Measurements from ENCODE around the gene CACNA1C. TPM values are rescaled to one million over a fixed set of nuclear protein-coding genes. Genes with fewer than 3 reads are reported as not detected.

Gene CACNA1C
- total RNA-seq, 2 experiments from 2014 or later = 0.05 to 0.08 TPM

DNA sequence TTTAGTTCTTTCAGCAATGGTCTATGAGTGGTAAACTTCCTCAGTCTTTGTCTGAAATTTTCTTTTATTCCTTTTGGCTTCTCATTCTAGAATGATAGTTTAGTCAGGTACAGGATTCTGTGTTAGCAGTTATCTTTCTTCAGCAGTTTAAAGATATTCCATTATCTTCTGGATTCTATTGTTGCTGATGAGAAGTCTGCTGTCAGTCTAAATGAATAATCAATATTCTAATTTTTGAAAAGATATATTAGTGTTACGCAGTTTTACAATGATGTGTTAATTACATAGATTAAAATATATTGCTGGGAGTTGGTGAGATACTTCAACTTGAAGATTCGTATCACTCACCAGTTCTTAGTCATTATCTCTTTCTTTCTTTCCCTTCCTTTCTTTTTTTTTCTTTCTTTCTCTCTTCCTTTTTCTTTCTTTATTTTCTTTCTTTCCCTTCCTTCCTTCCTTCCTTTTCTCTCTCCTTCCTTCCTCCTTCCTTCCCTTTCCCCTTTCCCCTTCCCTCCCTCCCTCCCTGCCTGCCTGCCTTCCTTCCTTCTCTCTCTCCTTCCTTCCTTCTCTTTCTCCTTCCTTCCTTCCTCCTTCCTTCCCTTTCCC, 17.8 kb downstream of the CACNA1C start:
- Mint-ChIP-seq H3K36me3 (ENCODE audit: low read depth) (no peaks in the 10 kb centered on the region), H3K27ac (no peak overlapping the region), H3K27me3 (peaks cover 19% of the 10 kb centered on the region), H3K4me1 (ENCODE audit: low read depth) (no peaks in the 10 kb centered on the region), H3K4me3 (no peak overlapping the region), H3K9me3 (peaks cover 16% of the 10 kb centered on the region)
- TF ChIP-seq, protein P1, sequence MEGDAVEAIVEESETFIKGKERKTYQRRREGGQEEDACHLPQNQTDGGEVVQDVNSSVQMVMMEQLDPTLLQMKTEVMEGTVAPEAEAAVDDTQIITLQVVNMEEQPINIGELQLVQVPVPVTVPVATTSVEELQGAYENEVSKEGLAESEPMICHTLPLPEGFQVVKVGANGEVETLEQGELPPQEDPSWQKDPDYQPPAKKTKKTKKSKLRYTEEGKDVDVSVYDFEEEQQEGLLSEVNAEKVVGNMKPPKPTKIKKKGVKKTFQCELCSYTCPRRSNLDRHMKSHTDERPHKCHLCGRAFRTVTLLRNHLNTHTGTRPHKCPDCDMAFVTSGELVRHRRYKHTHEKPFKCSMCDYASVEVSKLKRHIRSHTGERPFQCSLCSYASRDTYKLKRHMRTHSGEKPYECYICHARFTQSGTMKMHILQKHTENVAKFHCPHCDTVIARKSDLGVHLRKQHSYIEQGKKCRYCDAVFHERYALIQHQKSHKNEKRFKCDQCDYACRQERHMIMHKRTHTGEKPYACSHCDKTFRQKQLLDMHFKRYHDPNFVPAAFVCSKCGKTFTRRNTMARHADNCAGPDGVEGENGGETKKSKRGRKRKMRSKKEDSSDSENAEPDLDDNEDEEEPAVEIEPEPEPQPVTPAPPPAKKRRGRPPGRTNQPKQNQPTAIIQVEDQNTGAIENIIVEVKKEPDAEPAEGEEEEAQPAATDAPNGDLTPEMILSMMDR (IDR thresholded peaks at IDR 0.05) = no peak
- intact Hi-C loops (cut with DNase I, micrococcal nuclease) = no loop called here
- peaks cover 12 to 15% of the 10 kb centered on the region in 2 experiments for H3K9me3 ChIP-seq (ENCODE audit: control insufficient read depth in 1 of 2, insufficient read depth in 1 of 2, low read length in 2 of 2)
- peaks cover 4 to 5% of the 10 kb centered on the region in 2 experiments for H3K27me3 ChIP-seq (ENCODE audit: control insufficient read depth in 1 of 2, insufficient read depth in 2 of 2, low read length in 2 of 2)
- ChIA-PET POLR2A (no interaction called here), CTCF (no interaction called here)
- no peaks in the 10 kb centered on the region for H3K36me3 ChIP-seq (ENCODE audit: insufficient read depth, low read length)
- ATAC-seq (ENCODE audit: poor library complexity) = no peak
- H3K27ac ChIP-seq (ENCODE audit: low read depth in 1 of 2, low read length in 2 of 2) = no peak overlapping the region
- no peak overlapping the region for H3K4me3 ChIP-seq (ENCODE audit: low read length)
- DNase-seq = no peak
- H3K4me1 ChIP-seq (ENCODE audit: insufficient read depth, low read length) = no peaks in the 10 kb centered on the region

DNA sequence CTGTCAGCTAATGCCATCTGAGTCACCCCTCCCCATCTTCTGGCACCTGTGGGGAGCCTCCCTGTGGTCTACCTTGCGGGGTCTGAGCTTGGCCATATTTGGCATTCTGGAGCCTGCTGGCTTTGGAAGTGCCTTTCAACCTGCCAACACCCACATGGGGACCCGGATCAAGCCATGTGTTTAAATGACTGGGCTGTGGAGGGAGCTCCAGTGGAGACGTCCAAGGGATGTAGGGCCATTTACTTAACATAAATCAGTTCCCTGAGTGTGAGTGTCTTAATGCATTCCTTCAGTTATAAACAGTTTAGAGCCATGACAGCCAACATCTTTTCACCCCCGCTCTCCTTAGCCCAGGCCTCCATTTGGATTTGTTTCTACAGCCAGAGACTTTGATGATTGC, 22.0 kb downstream of the CACNA1C start:
- Mint-ChIP-seq H3K4me1 (ENCODE audit: low read depth) (no peaks in the 10 kb centered on the region), H3K9me3 (peaks cover 14% of the 10 kb centered on the region), H3K27me3 (peaks cover 14% of the 10 kb centered on the region), H3K36me3 (ENCODE audit: low read depth) (no peaks in the 10 kb centered on the region), H3K27ac (no peak overlapping the region), H3K4me3 (no peak overlapping the region)
- TF ChIP-seq, protein P1 (IDR thresholded peaks at IDR 0.05) = no peak
- ChIA-PET CTCF (no interaction called here), POLR2A (no interaction called here)
- no peak for DNase-seq
- no peak for ATAC-seq (ENCODE audit: poor library complexity)
- peaks cover 13 to 14% of the 10 kb centered on the region in 2 experiments for H3K9me3 ChIP-seq (ENCODE audit: control insufficient read depth in 1 of 2, insufficient read depth in 1 of 2, low read length in 2 of 2)
- H3K4me1 ChIP-seq (ENCODE audit: insufficient read depth, low read length) = no peaks in the 10 kb centered on the region
- no peak overlapping the region for H3K27ac ChIP-seq (ENCODE audit: low read depth in 1 of 2, low read length in 2 of 2)
- H3K36me3 ChIP-seq (ENCODE audit: insufficient read depth, low read length) = no peaks in the 10 kb centered on the region
- no peak overlapping the region for H3K4me3 ChIP-seq (ENCODE audit: low read length)
- intact Hi-C loops (cut with DNase I, micrococcal nuclease) = no loop called here
- H3K27me3 ChIP-seq (ENCODE audit: control insufficient read depth in 1 of 2, insufficient read depth in 2 of 2, low read length in 2 of 2) = peaks cover 3 to 6% of the 10 kb centered on the region in 2 experiments

GRCh38 chr12:2075508-2076195, 22.9 kb downstream of the CACNA1C start:
- ChIA-PET POLR2A (no interaction called here), CTCF (no interaction called here)
- peaks cover 10% of the 10 kb centered on the region for H3K9me3 Mint-ChIP-seq
- H3K4me1 ChIP-seq (ENCODE audit: insufficient read depth, low read length) = no peaks in the 10 kb centered on the region
- intact Hi-C loops (cut with DNase I, micrococcal nuclease) = no loop called here
- no peak overlapping the region for H3K4me3 Mint-ChIP-seq
- H3K36me3 ChIP-seq (ENCODE audit: insufficient read depth, low read length) = no peaks in the 10 kb centered on the region
- H3K27ac Mint-ChIP-seq = no peak overlapping the region
- H3K4me1 Mint-ChIP-seq (ENCODE audit: low read depth) = no peaks in the 10 kb centered on the region
- no peak for ATAC-seq (ENCODE audit: poor library complexity)
- peaks cover 3 to 6% of the 10 kb centered on the region in 2 experiments for H3K27me3 ChIP-seq (ENCODE audit: control insufficient read depth in 1 of 2, insufficient read depth in 2 of 2, low read length in 2 of 2)
- peaks cover 14% of the 10 kb centered on the region for H3K27me3 Mint-ChIP-seq
- no peak overlapping the region for H3K4me3 ChIP-seq (ENCODE audit: low read length)
- H3K9me3 ChIP-seq (ENCODE audit: control insufficient read depth in 1 of 2, insufficient read depth in 1 of 2, low read length in 2 of 2) = peaks cover 7 to 20% of the 10 kb centered on the region in 2 experiments
- H3K27ac ChIP-seq (ENCODE audit: low read depth in 1 of 2, low read length in 2 of 2) = no peak overlapping the region
- TF ChIP-seq, protein P1 (IDR thresholded peaks at IDR 0.05) = no peak
- no peak for DNase-seq
- no peaks in the 10 kb centered on the region for H3K36me3 Mint-ChIP-seq (ENCODE audit: low read depth)

Data from CD4-positive, alpha-beta T cell (primary cell).